Smooth muscle cell of the brain vasculature (primary cell): ENCODE data around the gene MYO18B.

Experiments
- DNase-seq: peaks from one replicate; pipeline ENCODE4 v3.0.0-alpha.2; 2012; ENCODE audit warnings: low read depth, low spot score

MYO18B gene

GRCh38 chr22:25847451-25847850, 105.5 kb downstream of the MYO18B start:
- no peak for DNase-seq

- no peak for DNase-seq
These were observed 107.0 kb downstream of the MYO18B start for GRCh38 chr22:25848954-25849353.

GRCh38 chr22:25849522-25849921, 107.5 kb downstream of the MYO18B start:
- DNase-seq = no peak

- DNase-seq = no peak
These were observed 110.2 kb downstream of the MYO18B start for GRCh38 chr22:25852223-25852622.

GRCh38 chr22:25853078-25853477, 111.1 kb downstream of the MYO18B start:
- no peak for DNase-seq

- no peak for DNase-seq
These were observed 111.7 kb downstream of the MYO18B start for GRCh38 chr22:25853501-25854284.

GRCh38 chr22:25869771-25870170, 127.8 kb downstream of the MYO18B start:
- DNase-seq = no peak

GRCh38 chr22:25874327-25874726, 132.3 kb downstream of the MYO18B start:
- no peak for DNase-seq

- DNase-seq = no peak
These were observed 133.5 kb downstream of the MYO18B start for GRCh38 chr22:25875461-25875860.

- DNase-seq = no peak
These were observed 134.9 kb downstream of the MYO18B start for GRCh38 chr22:25876871-25877270.

GRCh38 chr22:25878933-25879332, 136.9 kb downstream of the MYO18B start:
- no peak for DNase-seq

- DNase-seq = no peak
These were observed 138.5 kb downstream of the MYO18B start for GRCh38 chr22:25880524-25880923.

- no peak for DNase-seq
These were observed 139.3 kb downstream of the MYO18B start for GRCh38 chr22:25881210-25881755.

GRCh38 chr22:25882360-25882759, 140.4 kb downstream of the MYO18B start:
- DNase-seq = no peak

GRCh38 chr22:25883482-25884033, 141.6 kb downstream of the MYO18B start:
- DNase-seq = no peak

GRCh38 chr22:25884121-25884520, 142.1 kb downstream of the MYO18B start:
- DNase-seq = no peak

- no peak for DNase-seq
These were observed 146.5 kb downstream of the MYO18B start for GRCh38 chr22:25888399-25889054.

- no peak for DNase-seq
These were observed 148.7 kb downstream of the MYO18B start for GRCh38 chr22:25890651-25891050.

GRCh38 chr22:25892678-25893077, 150.7 kb downstream of the MYO18B start:
- DNase-seq = no peak

- DNase-seq = no peak
These were observed 153.7 kb downstream of the MYO18B start for GRCh38 chr22:25895678-25896077.

GRCh38 chr22:25896098-25896497, 154.1 kb downstream of the MYO18B start:
- DNase-seq = no peak

GRCh38 chr22:25896592-25896991, 154.6 kb downstream of the MYO18B start:
- DNase-seq = no peak
